HG03039 (cell line): ENCODE data around the gene ZKSCAN1.
A peak's percentile ranks its signal among the peaks of the same experiment; 100 is the strongest.
"Not testable (repeated sequence)": the region's sequence is repeated elsewhere in the genome, so short reads cannot be mapped to it uniquely, and the experiment has no call there.

Experiments used
- ATAC-seq: cut with Tn5 transposase; IDR thresholded peaks from one replicate; pipeline ENCODE4 v1.9.1; 2021; ENCODE audit warnings: mild to moderate bottlenecking, moderate library complexity; ENCODE audit not compliant: unreplicated experiment

ZKSCAN1 gene

DNA sequence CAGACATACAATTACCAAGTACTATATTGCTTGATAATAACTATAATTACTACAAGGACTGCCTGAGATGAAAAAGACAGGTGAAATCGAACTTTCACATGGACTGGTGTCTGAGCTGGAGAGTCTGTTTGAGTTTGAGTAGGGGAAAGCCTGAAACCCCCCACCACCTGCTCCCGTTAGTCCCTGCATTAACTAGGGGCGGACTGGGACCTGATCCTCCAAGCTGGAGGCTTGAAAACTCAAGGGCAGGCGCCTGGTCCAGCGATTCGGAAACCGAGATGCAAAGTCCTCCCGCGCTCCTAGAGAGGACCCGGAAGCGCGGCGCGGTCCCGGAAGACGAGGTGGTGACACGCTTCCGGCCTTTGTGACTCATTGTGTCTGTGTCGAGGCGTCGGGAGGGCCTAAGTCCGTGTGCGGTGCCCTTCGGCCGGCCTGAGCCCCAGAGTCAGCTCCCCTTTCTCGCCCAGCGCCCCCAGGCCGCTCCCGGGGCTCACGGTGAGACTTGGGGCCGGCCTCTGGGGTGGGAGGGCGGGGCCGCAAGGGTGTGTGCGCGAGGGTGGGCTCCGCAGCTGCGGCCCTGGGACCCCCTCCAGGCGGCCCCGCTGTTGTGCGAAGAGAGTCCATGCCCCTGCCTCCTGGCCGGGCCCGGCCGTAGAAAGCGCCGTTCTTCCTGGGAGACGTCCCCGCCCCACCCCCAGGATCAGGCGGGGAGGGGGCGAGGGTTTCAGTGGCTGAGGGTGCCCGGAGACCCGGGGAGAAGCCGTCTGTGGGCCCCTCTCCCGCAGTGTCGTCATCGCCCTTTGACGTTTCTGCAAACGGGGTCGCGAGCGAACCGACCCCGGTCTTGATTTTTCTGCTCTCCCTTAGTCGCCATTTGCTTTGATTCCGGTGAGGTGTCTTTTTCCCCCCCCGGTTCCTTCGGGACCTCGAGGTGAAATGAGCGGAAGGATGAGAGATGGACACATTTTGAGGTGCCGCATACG is at the start of gene ZKSCAN1:
TSS of gene ZKSCAN1 (plus strand) at position 365 of the 983 bp plus-strand sequence. CDS start 7,911 bp downstream, outside the sequence.
- ATAC-seq: peak; percentile 93

DNA sequence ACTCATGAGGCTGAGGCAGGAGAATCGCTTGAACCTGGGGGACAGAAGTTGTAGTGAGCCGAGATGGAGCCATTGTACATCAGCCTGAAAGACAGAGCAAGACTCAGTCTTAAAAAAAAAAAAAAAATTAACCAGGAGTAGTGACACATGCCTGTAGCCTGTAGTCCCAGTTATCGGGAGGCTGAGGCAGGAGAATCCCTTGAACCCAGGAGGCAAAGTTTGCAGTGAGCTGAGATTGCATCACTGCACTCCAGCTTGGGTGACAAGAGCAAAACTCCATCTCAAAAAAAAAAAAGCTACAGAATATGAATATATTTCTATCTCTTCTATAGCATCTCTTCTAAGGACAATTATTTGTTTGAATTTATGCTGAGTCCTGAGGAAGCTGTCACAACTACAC is 46.1 kb upstream of the ZKSCAN1 start:
- no peak for ATAC-seq

DNA sequence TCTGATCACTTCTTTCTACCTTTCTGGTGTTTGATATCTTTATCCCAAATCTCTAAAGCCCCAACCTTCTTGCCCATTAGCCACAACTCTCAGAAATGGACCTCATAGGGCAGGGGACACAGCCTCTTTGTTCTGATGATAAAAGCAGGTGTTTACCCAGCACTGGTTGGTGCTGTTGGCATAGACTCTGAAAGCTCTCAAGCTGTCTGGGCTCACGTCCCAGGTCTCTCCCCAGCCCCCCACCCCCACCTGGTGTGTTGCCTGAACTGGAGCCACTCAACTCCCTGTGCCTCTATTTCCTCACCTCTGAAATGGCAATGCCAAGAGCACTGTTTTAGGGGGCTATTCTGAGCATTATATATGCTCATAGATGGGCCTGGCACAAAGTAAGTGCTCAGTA is 45.6 kb upstream of the ZKSCAN1 start:
- ATAC-seq: not testable (repeated sequence)

DNA sequence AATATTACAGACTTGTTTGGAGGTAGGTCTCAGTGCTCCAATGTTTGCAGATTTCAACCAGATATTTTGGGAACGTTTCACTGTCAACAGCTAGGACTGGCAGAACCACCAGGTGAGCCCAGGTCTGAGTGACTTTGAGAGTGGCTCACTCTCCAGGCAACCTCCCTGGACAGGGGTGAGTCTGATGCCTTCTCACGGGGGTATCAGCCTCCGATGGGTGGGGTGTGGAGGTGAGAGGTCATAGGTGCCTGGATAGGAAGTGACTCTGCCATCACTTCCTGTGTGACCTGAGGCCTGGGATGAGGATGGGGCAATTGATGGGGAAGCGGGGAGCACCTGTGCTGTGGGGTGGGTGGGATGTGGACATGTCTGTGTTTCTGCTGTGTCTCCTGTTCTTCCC is 44.2 kb upstream of the ZKSCAN1 start:
- ATAC-seq: no peak

DNA sequence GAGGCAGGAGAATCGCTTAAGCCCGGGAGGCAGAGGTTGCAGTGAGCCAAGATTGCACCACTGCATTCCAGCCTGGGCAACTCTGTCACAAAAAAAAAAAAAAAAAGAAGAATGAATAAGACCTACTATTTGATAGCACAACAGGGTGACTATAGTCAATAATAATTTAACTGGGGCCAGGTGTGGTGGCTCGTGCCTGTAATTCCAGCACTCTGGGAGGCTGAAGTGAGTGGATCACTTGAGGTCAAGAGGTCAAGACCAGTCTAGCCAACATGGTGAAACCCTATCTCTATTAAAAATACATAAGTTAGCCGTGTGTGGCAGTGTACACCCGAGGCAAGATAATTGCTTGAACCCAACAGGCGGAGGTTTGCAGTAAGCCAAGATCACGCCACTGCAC is 41.6 kb upstream of the ZKSCAN1 start:
- ATAC-seq: not testable (repeated sequence)

DNA sequence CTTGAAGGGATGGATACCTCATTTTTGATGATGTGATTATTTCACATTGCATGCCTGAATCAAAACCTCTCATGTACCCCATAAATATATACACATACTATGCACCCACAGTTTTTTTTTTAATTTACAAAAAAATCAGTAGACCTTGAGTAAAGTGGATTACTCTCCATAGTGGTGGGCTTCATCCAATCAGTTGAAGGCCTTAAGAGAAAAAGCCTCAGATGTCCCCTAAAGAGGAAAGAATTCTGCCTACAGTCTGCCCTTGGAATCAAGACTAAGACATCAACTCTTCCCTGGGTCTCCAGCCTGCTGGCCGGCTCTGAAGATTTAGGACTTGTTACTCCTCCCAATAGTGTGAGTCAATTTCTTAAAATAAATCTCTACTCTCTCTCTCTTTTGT is 40.7 kb upstream of the ZKSCAN1 start:
- no peak for ATAC-seq

DNA sequence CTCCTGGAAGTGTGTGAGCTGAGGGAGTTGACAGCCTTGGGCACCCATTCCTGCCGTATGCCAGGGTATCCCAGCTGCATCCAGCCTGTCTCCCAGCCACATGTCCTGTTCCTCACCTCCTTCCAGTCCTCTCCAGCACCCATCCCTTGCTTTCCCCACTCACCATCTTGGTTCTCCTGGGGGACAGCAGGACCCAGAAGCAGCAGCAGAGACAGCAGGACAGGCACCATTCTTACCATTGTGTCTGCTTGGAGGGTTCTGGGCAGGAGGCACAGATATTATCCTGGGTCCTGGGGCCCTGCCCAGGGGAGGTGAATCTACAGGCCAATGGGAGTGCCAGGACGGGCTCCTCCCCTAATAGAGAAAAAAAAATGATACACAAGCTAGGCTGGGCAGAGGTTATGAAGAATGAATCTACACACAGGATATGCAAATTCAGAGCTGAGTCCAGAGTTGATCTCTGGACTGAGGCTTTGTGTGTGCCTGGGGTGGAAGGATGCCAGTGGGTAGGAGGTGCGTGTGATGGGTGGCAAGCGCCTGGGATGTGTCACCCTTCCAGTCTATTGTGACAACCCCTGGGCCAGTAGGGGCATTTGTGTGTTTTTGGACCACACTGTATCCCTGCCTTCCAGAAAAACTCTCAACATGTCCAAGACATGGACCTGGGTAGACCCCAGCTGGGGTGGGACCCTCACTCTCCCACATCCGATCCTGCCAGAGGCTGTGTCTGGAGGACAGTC is 39.4 kb upstream of the ZKSCAN1 start, which contains the start of gene AZGP1:
TSS of gene AZGP1 (minus strand) at position 250 of the 740 bp plus-strand sequence. CDS start at position 239, 11 bp downstream.
- ATAC-seq: no peak

DNA sequence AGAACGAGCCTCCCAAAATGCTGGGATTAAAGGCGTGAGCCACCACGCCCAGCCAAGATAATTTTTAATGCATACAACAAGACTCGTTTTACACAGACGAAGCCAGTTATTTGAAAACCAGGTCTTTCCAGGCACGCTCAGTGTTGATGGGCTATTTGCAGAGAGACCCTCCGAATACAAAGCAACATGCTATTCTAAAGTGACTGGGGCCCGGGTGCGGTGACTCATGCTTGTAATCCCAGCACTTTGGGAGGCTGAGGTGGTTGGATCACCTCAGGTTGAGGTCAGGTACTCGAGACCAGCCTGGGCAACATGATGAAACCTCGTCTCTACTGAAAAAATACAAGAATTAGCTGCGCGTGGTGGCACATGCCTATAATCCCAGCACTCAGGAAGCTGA is 38.8 kb upstream of the ZKSCAN1 start:
- no peak for ATAC-seq

DNA sequence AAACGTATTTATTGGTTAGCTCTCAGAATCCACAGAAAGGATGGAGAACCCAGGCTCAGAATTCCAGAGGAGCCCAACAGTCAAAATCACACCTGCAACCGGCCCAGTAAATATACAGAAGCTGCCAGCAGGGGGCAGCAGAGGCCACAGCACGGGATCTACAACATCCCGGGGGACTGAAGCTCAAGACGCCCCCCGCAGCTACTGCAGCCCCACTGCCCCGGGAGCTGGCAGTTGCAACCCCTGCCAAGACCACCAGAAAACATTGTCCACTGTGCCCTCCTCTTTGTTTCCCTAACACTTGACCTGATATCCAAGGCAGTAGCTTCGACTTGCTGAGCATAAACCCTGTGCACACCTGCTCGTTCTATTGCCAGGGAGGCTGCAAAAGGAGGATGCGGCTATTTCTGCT is 35.6 kb upstream of the ZKSCAN1 start:
- ATAC-seq: not testable (repeated sequence)

DNA sequence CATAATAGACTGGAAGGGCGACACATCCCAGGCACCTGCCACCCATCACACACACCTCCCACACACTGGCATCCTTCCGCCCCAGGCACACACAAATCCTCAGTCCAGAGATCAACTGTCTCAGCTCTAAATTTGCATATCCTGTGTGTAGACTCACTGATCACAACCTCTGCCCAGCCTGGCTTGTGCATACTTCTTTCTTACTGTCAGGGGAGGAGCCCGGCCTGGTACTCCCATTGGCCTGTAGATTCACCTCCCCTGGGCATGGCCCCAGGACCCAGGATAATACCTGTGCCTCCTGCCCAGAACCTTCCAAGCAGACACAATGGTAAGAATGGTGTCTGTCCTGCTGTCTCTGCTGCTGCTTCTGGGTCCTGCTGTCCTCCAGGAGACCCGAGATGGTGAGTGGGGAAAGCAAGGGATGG is 34.9 kb upstream of the ZKSCAN1 start:
- ATAC-seq: not testable (repeated sequence)

DNA sequence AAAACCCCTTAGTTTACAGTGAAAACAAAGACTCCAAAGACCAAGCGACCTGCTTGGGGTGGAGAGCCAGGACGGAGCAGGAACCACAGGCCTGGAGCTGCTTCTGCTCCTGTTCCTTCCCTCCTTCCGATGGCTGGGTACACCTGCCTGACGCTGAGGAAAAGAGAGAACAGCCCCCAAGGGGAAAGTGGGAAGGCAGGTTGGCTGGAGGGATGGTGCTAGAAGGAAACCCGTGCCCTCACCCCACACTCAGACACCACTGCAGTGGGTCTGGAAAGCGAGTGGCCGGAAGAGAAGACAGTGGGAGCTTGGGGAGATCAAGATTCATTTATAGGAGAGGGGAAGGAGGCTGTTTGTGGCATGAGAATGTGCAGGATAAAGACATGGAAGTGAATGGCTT is 34.3 kb upstream of the ZKSCAN1 start:
- ATAC-seq: not testable (repeated sequence)

DNA sequence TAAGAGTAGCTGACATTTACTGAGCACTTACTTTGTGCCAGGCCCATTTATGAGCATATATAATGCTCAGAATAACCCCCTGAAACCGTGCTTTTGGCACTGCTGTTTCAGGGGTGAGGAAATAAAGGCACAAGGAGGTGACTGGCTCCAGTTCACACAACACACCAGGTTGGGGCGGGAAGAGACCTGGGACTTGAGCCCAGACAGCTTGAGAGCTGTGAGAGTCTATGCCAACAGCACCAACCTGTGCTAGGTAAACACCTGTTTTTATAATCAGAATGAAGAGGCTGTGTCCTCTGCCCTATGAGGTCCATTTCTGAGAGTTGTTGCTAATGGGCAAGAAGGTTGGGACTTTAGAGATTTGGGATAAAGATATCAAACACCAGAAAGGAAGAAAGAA is 30.8 kb upstream of the ZKSCAN1 start:
- ATAC-seq: no peak

DNA sequence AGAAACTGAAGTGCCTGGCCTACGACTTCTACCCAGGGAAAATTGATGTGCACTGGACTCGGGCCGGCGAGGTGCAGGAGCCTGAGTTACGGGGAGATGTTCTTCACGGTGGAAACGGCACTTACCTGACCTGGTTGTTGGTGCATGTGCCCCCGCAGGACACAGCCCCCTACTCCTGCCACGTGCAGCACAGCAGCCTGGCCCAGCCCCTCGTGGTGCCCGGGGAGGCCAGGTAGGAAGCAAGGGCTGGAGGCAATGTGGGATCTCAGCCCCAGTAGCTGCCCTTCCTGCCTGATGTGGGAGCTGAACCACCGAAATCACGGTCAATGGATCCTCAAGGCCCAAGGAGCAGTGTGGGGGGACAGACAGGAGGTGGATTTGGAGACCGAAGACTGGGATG is 28.1 kb upstream of the ZKSCAN1 start:
- ATAC-seq: not testable (repeated sequence)

DNA sequence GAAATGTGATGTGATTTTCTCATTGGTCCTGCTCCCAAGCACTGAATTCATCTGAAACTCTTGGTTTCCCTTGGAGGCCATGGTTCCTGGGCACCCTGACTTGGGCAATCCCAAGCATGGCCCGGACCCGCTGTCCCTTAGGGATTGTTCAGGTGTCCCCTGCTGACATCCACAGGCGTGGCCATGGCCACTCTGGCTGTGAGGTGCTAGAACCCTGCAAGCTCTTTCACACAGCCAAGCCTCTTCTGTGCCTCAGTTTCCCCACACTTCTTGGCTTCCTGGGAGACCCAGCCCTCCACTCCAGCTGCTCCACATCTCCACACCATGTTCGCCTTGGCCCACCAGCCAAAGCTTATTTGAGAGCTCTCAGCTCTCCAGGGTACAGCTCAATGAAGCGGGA is 27.6 kb upstream of the ZKSCAN1 start:
- no peak for ATAC-seq

DNA sequence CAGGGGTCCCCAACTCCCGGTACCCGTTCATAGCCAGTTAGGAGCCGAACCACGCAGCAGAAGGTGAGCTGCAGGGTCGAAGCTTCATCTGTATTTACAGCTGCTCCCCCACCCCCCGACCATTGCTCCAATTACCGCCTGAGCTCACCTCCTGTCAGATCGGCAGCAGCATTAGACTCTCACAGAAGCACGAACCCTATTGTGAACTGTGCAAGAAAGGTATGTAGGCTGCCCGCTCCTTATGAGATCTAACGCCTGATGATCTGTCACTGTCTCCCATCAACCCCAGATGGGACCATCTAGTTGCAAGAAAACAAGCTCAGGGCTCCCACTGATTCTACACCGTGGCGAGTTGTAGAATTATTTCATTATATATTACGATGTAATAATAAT is 24.9 kb upstream of the ZKSCAN1 start:
- ATAC-seq: no peak

DNA sequence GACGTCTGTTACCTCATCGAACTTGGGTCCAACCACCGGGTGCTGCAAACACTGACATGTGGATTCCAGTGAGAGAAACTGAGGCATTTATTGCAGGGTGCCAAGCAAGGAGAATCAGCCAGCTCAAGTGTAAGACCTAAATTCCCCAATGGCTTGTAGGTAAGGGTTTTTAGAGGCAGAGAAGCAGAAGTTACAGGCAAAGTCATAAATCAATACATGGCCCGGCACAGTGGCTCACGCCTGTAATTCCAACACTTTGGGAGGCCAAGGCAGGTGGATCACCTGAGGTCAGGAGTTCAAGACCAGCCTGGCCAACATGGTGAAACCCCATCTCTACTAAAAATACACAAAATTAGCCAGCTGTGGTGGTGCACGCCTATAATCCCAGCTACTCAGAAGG is 23.9 kb upstream of the ZKSCAN1 start:
- not testable (repeated sequence) for ATAC-seq

DNA sequence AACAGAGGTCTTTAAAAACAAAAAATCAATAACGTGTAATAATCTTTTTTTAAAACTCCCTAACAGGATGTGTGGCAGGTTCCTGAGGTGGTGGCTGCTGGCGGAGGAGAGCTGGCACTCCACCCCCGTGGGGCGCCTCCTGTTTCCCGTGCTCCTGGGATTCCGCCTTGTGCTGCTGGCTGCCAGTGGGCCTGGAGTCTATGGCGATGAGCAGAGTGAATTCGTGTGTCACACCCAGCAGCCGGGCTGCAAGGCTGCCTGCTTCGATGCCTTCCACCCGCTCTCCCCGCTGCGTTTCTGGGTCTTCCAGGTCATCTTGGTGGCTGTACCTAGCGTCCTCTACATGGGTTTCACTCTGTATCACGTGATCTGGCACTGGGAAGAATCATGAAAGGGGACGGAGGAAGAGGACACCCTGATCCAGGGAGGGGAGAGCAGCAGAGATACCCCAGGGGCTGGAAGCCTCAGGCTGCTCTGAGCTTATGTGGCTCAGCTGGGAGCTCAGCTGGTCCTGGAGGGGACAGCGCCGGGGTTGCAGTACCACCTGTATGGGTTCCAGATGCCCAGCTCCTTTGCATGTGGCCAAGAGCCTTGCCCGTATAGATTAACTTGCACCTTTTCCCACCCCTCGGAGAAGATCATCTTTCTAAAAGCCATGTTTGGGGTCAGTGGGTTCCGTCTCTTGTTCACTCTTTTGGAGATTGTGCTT is 22.9 kb upstream of the ZKSCAN1 start:
- no peak for ATAC-seq

DNA sequence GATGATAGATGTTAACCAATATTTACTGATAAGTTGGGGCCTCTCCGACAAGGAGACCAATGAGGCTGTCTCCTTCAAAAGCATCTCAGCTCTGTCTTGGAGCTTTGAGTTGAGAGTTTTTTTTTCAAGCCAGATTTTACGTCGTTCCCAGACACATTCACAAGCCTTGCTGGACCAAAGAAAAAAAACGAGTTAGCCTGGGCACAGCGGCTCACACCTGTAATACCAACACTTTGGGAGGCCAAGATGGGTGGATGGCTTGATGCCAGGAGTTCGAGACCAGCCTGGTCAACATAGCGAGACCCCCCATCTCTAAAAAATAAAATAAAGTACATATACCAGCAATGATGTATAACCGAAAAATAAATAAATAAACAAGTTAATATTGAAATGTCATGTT is 20.6 kb upstream of the ZKSCAN1 start:
- no peak for ATAC-seq

DNA sequence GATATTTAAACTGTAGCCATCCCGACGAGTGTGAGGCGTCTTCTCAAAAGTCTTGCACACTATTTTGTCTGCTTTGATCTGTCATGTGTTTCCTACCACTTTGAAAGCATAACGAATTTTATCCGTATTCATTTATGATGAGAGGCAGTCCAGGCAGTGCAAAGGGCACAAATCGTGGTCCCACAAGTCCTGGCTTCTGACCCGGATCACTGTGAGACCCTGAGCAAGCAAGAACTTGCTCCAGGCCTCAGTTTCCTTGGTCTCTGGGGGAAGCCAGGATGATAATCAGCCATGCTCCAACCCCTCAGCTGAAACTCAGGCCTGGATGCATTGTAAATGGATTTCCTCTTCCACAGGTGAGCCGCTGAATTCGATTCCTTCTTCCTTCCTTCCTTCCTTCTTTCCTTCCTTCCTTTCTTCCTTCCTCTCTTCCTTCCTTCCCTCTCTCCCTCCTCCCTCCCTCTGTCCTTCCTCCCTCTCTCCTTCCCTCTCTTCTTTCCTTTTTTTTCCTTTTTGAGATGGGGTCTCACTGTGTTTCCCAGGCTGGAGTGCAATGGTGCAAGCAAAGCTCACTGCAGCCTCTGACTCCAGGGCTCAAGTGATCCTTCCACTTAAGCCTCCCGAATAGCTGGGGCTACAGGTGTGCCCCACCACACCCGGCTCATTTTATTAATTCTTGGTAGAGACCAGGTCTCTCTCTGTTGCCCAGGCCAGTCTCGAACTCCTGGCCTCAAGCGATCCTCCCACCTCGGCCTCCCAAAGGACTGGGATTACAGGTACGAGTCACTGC is 18.4 kb upstream of the ZKSCAN1 start:
- ATAC-seq: no peak

DNA sequence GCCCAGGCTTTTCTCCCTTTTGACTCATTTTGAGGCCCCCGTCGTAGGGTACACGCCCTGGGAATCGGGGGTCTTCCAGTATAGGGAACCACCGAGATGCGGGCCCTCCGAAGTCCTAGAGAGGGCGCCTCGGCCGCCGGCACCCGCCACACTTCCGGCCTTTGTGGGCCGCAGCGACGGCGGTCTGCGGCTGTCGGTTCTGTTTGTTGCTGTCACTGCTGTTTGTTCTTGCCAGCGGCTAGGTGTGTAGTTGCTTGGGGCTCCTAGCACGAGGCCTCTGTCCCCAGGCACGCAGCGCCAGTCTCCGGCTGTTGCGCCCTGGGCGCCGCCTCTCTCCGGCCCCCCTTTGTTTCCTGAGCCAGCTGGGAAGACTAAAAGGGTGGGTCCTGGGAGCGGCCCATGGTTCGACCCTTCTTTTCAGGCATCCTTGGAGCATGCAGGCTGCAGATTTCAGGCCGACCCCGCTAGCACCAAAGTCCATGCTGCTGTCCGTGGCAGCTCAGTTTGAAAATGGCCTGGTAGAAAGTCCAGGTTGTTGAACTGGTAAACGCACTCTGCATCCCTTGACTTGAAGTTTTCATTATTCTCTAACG is 17.8 kb upstream of the ZKSCAN1 start:
- ATAC-seq: no peak
